MM.1S (cell line): ENCODE results near the gene NAALADL2.

ENCODE experiments used
- EZH2 ChIP-seq: fragments of 300-600 bp; sonication (generic); optimal IDR thresholded peaks from 2 replicates; pipeline ENCODE3; 2017; ENCODE audit warnings: low read depth, mild to moderate bottlenecking, antibody characterized with exemption, low read length, mixed read lengths
- TF ChIP-seq, protein P1 (sequence below): fragments of 300-600 bp; sonication (generic); IDR thresholded peaks from 2 replicates; pipeline ENCODE4 v1.5.1; 2016; ENCODE audit warnings: antibody characterized with exemption, low read length, mixed read lengths

DNA sequence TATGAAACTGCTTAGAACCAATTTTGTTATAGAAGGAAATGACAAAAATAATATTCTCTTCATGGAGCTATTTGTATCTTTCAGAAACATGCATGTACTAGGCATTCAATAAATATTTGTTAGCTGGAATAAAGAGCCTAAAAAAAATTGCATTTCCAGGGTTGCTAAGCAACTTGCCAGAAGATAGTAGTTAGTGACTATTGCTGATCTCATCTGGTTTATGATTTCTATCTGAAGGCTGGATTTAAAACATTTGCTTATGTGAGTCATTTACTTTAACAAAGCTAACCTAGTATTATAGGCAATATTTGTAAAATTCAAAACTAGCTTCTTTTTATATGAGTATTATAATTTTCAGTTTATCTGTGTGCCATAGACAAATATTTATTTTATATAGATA is 78.3 kb downstream of the NAALADL2 start:
- TF ChIP-seq, protein P1, sequence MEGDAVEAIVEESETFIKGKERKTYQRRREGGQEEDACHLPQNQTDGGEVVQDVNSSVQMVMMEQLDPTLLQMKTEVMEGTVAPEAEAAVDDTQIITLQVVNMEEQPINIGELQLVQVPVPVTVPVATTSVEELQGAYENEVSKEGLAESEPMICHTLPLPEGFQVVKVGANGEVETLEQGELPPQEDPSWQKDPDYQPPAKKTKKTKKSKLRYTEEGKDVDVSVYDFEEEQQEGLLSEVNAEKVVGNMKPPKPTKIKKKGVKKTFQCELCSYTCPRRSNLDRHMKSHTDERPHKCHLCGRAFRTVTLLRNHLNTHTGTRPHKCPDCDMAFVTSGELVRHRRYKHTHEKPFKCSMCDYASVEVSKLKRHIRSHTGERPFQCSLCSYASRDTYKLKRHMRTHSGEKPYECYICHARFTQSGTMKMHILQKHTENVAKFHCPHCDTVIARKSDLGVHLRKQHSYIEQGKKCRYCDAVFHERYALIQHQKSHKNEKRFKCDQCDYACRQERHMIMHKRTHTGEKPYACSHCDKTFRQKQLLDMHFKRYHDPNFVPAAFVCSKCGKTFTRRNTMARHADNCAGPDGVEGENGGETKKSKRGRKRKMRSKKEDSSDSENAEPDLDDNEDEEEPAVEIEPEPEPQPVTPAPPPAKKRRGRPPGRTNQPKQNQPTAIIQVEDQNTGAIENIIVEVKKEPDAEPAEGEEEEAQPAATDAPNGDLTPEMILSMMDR: no peak
- no peak for TF ChIP-seq EZH2
